ENCODE data around the gene STPG4. TPM values are rescaled to one million over a fixed set of nuclear protein-coding genes. Genes with fewer than 3 reads are reported as not detected.

Gene STPG4
- total and polyA plus RNA-seq, 2 of the 8 experiments (the other 6 are each of a cell fraction or from before 2014, with no cell fraction given) = 0.28 TPM; not detected in 1

GRCh38 chr2:47079515-47080412, 75.3 kb downstream of the STPG4 start:
- WGBS, 2 experiments (ENCODE audit: extremely low coverage in 1 of 2, insufficient coverage in 1 of 2, insufficient read length in 1 of 2, insufficient replicate concordance in 2 of 2, low coverage in 1 of 2, low lambda C conversion rate in 2 of 2, missing lambda C conversion rate in 1 of 2) = 84% methylated on average over 10 of the region's 11 CpGs; no CpG with 5 or more reads in 1 of the 2 experiments
- Histone ChIP-seq H3K4ac (replicated peaks; ENCODE audit: insufficient read length, low read depth, low read length) (peak overlapping the region; percentile 86), H3K79me1 (ENCODE audit: low read depth, low read length) (no peaks in the 10 kb centered on the region), H3K9me3 (ENCODE audit: insufficient read depth in 2 of 2, low read depth in 1 of 2, low read length in 1 of 2) (no peaks in the 10 kb centered on the region), H3K18ac (ENCODE audit: extremely low read depth, low read length) (no peak overlapping the region; the same call in 1 of the 2 replicates), H4K5ac (ENCODE audit: insufficient read length, low read depth, low read length) (peak overlapping the region; percentile 31), H4K91ac (replicated peaks; ENCODE audit: insufficient read length, low read length) (peak overlapping the region; percentile 91), H3K23me2 (ENCODE audit: low read depth, low read length) (no peaks in the 10 kb centered on the region), H2BK12ac (ENCODE audit: low read depth, low read length) (no peak overlapping the region; the same call in 1 of the 2 replicates), H2BK5ac (ENCODE audit: low read depth, low read length) (no peak overlapping the region), H3K4me3 (ENCODE audit: extremely low read depth in 1 of 4, insufficient read depth in 2 of 4, low read depth in 3 of 4, low read length in 4 of 4) (no peak overlapping the region), H3K79me2 (ENCODE audit: control insufficient read depth in 1 of 2, insufficient read depth in 2 of 2, low read length in 2 of 2) (no peaks in the 10 kb centered on the region), H2AK5ac (ENCODE audit: low read depth, low read length) (no peak overlapping the region), H3K27me3 (replicated peaks in 1 of 4; ENCODE audit: control insufficient read depth in 3 of 4, extremely low read depth in 1 of 4, insufficient read depth in 3 of 4, low read length in 3 of 4) (no peaks in the 10 kb centered on the region), H2BK20ac (ENCODE audit: low read length) (peak overlapping the region; percentile 72; the same call in 1 of the 2 replicates), H3K36me3 (ENCODE audit: control insufficient read depth in 2 of 4, insufficient read depth in 4 of 4, low read length in 3 of 4) (no peaks in the 10 kb centered on the region), H2BK15ac (ENCODE audit: low read length) (no peak overlapping the region; the same call in 1 of the 2 replicates), H3K4me2 (ENCODE audit: insufficient read depth in 1 of 2, low read depth in 2 of 2, low read length in 2 of 2) (no peak overlapping the region), H3K27ac (ENCODE audit: low read depth, low read length) (no peak overlapping the region), H3K23ac (ENCODE audit: insufficient read length) (no peak overlapping the region), H3K4me1 (replicated peaks in 1 of 4; ENCODE audit: control insufficient read depth in 3 of 4, insufficient read depth in 4 of 4, low read length in 3 of 4) (peaks cover 0 to 26% (median 15%) of the 10 kb centered on the region in 4 experiments; a peak in 6 of 7 replicates), H2BK120ac (replicated peaks; ENCODE audit: low read depth, low read length) (peak overlapping the region; percentile 79), H4K8ac (ENCODE audit: extremely low read depth, insufficient read depth, low read length) (no peak overlapping the region; the same call in 1 of the 2 replicates), H2AFZ (ENCODE audit: low read length) (peak overlapping the region; percentile 73; the same call in 1 of the 2 replicates), H3K9ac (replicated peaks in 1 of 4; ENCODE audit: extremely low read depth in 1 of 4, low read depth in 3 of 4, low read length in 3 of 4) (no peak overlapping the region), H4K20me1 (replicated peaks in 1 of 2; ENCODE audit: control insufficient read depth in 1 of 2, insufficient read depth in 2 of 2, low read length in 2 of 2) (no peaks in the 10 kb centered on the region), H3K56ac (replicated peaks; ENCODE audit: insufficient read length, low read depth, low read length) (no peak overlapping the region), H3K14ac (ENCODE audit: insufficient read length) (no peak overlapping the region)
- no peak for DNase-seq (ENCODE audit: low read depth in 1 of 2, low spot score in 2 of 2)
- no peak for FAIRE-seq
- POLR2A ChIA-PET (ENCODE audit: partially characterized antibody) = interaction anchor here (1.3 to 1.6 kb wide), 2 partner anchors 10 to 76 kb away, joined by 3 to 4 read pairs; partner anchors contain the start of gene STPG4
- CTCF ChIA-PET (ENCODE audit: partially characterized antibody) = interaction anchor here (0.7 to 2.3 kb wide), 10 partner anchors 9 to 1429 kb away, joined by 3 to 10 read pairs (median 4); partner anchors contain the start of gene STPG4
- TF ChIP-seq JUN (IDR thresholded peaks at IDR 0.05; ENCODE audit: low read depth, low read length) (no peak), POLR2AphosphoS5 (IDR thresholded peaks at IDR 0.05; ENCODE audit: low read depth, low read length) (no peak), PHF8 (conservative IDR thresholded peaks at IDR 0.05; ENCODE audit: low read depth, low read length) (no peak)
- TF ChIP-seq, protein P1, sequence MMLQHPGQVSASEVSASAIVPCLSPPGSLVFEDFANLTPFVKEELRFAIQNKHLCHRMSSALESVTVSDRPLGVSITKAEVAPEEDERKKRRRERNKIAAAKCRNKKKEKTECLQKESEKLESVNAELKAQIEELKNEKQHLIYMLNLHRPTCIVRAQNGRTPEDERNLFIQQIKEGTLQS (IDR thresholded peaks at IDR 0.05; ENCODE audit: insufficient read depth, low read depth, low read length) = no peak
- TF ChIP-seq, protein P2, sequence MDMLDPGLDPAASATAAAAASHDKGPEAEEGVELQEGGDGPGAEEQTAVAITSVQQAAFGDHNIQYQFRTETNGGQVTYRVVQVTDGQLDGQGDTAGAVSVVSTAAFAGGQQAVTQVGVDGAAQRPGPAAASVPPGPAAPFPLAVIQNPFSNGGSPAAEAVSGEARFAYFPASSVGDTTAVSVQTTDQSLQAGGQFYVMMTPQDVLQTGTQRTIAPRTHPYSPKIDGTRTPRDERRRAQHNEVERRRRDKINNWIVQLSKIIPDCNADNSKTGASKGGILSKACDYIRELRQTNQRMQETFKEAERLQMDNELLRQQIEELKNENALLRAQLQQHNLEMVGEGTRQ (IDR thresholded peaks at IDR 0.05; ENCODE audit: low read length) = no peak
- TF ChIP-seq, protein P3, sequence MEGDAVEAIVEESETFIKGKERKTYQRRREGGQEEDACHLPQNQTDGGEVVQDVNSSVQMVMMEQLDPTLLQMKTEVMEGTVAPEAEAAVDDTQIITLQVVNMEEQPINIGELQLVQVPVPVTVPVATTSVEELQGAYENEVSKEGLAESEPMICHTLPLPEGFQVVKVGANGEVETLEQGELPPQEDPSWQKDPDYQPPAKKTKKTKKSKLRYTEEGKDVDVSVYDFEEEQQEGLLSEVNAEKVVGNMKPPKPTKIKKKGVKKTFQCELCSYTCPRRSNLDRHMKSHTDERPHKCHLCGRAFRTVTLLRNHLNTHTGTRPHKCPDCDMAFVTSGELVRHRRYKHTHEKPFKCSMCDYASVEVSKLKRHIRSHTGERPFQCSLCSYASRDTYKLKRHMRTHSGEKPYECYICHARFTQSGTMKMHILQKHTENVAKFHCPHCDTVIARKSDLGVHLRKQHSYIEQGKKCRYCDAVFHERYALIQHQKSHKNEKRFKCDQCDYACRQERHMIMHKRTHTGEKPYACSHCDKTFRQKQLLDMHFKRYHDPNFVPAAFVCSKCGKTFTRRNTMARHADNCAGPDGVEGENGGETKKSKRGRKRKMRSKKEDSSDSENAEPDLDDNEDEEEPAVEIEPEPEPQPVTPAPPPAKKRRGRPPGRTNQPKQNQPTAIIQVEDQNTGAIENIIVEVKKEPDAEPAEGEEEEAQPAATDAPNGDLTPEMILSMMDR (IDR thresholded peaks at IDR 0.05; ENCODE audit: control extremely low read depth in 1 of 3, insufficient read depth in 1 of 3, low read depth in 1 of 3, low read length in 3 of 3) = no peak

Measured in H1 (cell line).